Umbilical cord (tissue), 2 donors: ENCODE results near the gene SCAMP2. TPM values are rescaled to one million over a fixed set of nuclear protein-coding genes. Genes with fewer than 3 reads are reported as not detected.

Experiments
- DNase-seq: peaks from one replicate; pipeline ENCODE4 v3.0.0-alpha.2; 2015; ENCODE audit warnings: low spot score
- total RNA-seq: library from RNA; depleted of rRNA; stranded (reverse); fragments of >200 nt; gene quantifications from one replicate; pipeline ENCODE4 v1.2.3, GENCODE V29; 2014; ENCODE audit warnings: low replicate concordance; ENCODE audit not compliant: insufficient read depth

Gene SCAMP2
- total RNA-seq, 1 donor from 2014 or later, result 19.0 TPM

DNA sequence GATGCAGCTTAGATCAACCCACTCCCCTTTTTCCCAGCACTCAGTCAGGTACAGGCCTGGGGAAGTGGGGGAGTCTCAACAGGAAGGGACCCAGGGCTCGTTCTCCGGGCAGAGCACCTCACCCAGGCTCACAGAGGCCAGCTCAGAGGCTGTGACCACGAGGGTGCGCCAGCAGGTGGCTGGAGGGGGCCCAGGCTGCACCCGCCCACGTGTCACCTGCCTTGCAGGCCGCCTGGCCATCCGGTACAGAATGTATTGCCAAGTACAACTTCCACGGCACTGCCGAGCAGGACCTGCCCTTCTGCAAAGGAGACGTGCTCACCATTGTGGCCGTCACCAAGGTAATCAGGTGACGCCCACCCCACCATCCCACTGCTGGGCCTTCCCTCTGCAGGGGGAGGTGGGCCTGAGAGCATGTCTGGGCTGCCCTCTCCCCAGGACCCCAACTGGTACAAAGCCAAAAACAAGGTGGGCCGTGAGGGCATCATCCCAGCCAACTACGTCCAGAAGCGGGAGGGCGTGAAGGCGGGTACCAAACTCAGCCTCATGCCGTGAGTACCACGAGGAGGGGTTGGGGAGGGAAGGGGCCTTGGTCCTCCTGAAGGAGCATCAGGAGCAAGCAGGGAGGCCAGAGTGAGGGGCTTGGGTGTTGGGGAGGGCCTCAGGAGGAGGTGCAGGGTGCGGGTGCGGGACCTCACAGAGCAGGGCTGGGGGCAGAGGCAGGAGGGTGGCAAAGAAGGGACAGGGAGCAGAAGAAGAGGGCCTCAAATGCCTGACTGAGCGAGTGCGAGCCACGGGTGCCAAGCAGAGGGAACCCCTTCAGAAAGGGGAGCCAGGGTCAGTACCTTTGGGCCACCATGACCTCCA, 74.5 kb downstream of the SCAMP2 start:
- no peak for DNase-seq

DNA sequence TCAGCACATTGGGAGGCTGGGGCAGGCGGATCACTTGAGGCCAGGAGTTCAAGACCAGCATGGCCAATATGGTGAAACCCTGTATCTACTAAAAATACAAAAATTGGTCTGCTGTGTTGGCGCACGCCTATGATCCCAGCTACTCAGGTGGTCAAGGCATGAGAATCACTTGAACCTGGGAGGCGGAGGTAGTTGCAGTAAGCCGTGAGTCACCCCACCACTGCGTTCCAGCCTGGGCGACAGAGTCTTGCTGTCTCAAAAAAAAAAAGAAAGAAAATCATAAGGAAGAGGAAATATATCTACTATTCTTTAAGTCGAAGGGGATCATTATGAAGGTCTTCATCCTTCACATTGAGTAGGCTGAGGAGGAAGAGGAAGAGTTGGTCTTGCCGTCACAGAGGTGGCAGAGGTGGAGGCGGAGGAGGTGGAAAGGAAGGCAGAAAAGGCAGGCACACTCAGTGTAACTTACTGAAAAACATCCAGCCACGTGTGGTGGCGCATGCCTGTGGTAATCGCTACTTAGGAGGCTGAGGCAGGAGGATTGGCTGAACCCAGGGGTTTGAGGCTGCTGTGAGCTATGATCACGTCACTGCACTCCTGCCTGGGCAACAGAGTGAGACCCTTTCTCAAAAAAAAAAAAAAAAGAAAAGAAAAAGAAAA, 77.1 kb downstream of the SCAMP2 start:
- no peak for DNase-seq

DNA sequence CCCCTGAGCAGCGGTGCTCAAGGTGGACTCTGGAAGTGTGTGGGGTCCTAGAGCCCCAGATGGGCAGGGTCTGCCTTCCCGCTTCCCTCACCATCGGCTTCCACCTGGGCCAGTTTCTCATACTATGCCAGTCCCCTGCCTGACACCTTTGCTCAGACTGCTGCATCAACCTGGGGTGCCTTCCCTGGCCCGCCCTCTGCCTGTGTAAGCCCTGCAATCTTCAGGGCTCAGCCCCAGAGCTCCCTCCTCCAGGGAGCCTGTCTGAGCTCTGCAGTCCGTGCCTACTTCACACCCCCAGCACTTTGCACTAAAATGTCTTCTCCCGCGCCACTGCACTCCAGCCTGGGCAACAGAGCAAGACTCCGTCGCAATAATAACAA, 78.2 kb downstream of the SCAMP2 start:
- DNase-seq, result no peak

DNA sequence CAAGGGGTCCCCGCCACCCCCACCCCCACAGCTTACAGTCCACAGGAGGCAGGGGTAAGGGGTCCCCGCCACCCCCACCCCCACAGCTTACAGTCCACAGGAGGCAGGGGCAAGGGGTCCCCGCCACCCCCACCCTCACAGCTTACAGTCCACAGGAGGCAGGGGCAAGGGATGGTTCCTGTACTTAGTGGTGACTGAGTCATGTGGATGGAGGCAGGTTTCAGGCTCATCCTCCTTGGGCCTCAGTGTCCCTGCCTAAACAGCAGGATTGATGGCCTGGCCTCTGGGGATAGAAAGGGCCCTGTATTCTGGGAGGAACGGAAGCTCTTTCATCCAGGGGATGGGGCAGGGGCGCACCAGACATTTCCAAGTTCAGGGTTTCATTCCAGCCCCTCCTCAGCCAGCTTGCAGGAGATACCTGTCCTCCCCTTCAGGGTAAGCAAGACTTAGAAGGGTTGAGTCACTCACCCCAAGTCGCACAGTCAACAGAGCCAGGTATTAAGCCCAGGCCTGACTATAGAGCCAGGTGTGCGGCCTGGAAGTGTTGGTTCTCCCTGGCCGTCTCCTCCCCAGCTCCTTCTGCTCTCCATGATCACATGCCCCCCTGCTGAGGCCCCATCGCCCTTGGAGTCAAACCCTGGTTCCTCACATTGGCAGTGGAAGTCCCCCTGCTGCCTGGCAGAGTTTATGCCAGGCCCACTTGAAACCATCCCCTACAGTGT, 78.8 kb downstream of the SCAMP2 start:
- no peak for DNase-seq

Other genes with a start within 250 kb of the SCAMP2 start
- gene EDC3, start 177.3 kb downstream of the SCAMP2 start, total RNA-seq, result 22.1 TPM
- gene CYP1A1, start 147.8 kb downstream of the SCAMP2 start, total RNA-seq, result 3.6 TPM
- 0.96 TPM for gene CYP1A2, start 124.5 kb downstream of the SCAMP2 start, total RNA-seq
- gene CSK, start 91.3 kb downstream of the SCAMP2 start, total RNA-seq, result 10.1 TPM
- gene LMAN1L, start 60.5 kb downstream of the SCAMP2 start, total RNA-seq, result 1.2 TPM
- gene CPLX3, start 46.7 kb downstream of the SCAMP2 start, total RNA-seq, result 0.72 TPM
- gene ULK3, start 30.2 kb downstream of the SCAMP2 start, total RNA-seq, result 6.5 TPM
- 25.0 TPM for gene MPI, start 16.7 kb upstream of the SCAMP2 start, total RNA-seq
- gene FAM219B, start 33.5 kb upstream of the SCAMP2 start, total RNA-seq, result 33.9 TPM
- gene COX5A, start 64.7 kb upstream of the SCAMP2 start, total RNA-seq, result 19.7 TPM
- 19.7 TPM for gene RPP25, start 83.4 kb upstream of the SCAMP2 start, total RNA-seq
- gene SCAMP5, start 122.2 kb upstream of the SCAMP2 start, total RNA-seq, result 1.2 TPM
- 5.5 TPM for gene PPCDC, start 150.2 kb upstream of the SCAMP2 start, total RNA-seq